Stimulated activated naive CD8-positive, alpha-beta T cell treated with anti-CD3 and anti-CD28 coated beads, Interleukin-15, Interleukin-2, amounts not matched to agents 100 U/mL and 50 U/mL, for 24 hours (primary cell): ENCODE results near the gene WWP2.
"Not testable (repeated sequence)": the region's sequence is repeated elsewhere in the genome, so short reads cannot be mapped to it uniquely, and the experiment has no call there.

ENCODE experiments used
- ATAC-seq: fragments of 150-1000 bp; cut with Tn5 transposase; one replicate; pipeline ENCODE4 v1.10.0; 2021
- DNase-seq: peaks from one replicate; pipeline ENCODE4 v3.0.0; 2021

Gene WWP2

GRCh38 chr16:69942627-69943170 is 180.6 kb downstream of the WWP2 start:
- DNase-seq: no peak
- ATAC-seq: no peak

- ATAC-seq: not testable (repeated sequence)
Observed at GRCh38 chr16:69943241-69944036, 181.3 kb downstream of the WWP2 start.

GRCh38 chr16:69950411-69950810 is 188.3 kb downstream of the WWP2 start:
- ATAC-seq, DNase-seq: not testable (repeated sequence)

More at GRCh38 chr16:69943241-69944036, 181.3 kb downstream of the WWP2 start:
- DNase-seq: not testable (repeated sequence)

- not testable (repeated sequence) for DNase-seq
- ATAC-seq: peak; percentile 11
Observed at GRCh38 chr16:69951017-69951671, 189.0 kb downstream of the WWP2 start, which contains the start of gene CLEC18A. Gene CLEC18A (plus strand): TSS chr16:69951334. CDS start chr16:69951367, 33 bp downstream.

GRCh38 chr16:69951672-69952031 is 189.5 kb downstream of the WWP2 start:
- not testable (repeated sequence) for ATAC-seq, DNase-seq

DNA sequence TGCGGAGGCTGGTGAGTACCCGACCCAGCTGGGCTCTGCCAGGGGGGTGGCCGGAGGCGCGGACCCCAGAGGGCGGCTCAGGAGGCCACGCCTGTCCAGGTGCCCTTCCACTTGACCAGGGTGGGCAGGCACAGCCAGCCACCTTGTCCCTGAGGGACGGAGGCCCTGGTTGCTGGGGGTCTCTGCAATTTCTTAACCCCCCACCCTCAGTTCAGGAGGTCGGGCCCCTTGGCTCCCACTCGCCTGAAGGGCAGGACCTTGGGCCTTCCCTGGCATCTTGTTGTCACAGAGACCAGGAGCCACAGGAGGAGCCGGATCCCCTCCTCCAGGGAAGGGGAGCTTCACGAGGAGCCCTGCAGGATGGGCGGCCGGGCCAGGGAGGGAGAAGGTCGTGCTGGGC is 190.0 kb downstream of the WWP2 start:
- DNase-seq, ATAC-seq: not testable (repeated sequence)

DNA sequence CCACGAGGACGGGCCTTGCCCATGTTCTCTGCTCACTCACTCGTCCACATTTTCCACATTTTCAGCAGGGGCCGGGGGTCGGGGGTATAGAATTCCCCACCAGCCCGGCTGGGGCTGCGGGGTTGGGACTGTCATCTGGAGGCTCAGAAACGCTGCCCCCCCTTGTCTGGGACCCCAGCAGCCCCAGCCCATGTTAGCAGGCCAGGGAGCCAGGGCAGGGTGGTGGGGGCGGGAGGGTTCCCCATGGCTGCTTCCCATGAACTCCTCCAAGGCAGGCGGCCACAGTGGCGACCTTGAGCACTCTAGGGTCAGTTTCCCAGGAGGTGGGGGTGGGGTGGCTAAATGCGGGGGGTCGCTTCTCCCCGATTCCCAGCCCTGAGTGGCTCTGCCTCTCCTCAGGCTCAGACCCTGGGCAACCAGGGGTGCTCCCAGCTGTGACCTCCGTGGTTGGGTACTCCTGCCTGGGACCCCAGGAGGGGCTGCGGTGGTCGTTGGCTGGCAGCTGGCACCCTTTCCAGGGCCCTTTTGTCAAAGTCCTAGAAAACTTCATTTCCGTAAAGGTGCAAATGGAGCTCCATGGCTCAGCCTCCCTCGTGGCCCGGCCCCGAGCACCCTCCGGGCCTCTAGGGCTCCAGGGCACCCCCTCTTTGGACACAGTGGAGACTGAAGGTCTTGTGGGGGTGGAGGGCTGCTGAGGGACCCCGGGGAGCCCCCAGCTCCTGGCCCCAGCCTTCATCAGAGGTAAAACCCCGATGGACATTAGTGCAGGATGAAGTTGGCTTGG is 190.6 kb downstream of the WWP2 start:
- DNase-seq, ATAC-seq: not testable (repeated sequence)

DNA sequence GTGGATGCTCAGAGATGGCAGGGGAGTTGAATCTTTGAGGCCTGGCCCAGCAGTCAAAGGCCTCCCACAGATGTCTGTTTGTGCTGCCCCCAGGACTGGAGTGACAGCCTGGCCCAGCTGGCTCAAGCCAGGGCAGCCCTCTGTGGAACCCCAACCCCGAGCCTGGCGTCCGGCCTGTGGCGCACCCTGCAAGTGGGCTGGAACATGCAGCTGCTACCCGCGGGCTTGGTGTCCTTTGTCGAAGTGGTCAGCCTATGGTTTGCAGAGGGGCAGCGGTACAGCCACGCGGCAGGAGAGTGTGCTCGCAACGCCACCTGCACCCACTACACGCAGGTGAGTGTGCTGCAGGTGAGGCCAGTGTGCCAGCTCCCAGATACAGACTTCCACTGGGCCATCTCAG is 192.1 kb downstream of the WWP2 start:
- not testable (repeated sequence) for DNase-seq, ATAC-seq

DNA sequence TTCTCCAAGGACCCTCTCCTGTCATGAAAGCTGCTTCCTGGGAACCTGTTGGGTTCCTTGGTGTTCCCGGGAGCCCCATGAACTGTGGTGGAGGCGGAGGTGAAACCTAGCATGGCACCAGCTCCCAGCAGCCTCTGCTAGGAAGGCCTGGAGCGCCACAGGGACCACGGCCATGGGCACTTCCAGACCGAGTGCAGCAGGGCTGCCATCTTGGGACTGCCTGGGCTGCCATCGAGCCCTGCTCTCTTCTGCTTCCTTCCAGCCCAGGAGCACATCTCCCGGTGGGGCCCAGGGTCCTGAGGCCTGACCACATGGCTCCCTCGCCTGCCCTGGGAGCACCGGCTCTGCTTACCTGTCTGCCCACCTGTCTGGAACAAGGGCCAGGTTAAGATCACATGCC is 201.2 kb downstream of the WWP2 start:
- ATAC-seq, DNase-seq: not testable (repeated sequence)

DNA sequence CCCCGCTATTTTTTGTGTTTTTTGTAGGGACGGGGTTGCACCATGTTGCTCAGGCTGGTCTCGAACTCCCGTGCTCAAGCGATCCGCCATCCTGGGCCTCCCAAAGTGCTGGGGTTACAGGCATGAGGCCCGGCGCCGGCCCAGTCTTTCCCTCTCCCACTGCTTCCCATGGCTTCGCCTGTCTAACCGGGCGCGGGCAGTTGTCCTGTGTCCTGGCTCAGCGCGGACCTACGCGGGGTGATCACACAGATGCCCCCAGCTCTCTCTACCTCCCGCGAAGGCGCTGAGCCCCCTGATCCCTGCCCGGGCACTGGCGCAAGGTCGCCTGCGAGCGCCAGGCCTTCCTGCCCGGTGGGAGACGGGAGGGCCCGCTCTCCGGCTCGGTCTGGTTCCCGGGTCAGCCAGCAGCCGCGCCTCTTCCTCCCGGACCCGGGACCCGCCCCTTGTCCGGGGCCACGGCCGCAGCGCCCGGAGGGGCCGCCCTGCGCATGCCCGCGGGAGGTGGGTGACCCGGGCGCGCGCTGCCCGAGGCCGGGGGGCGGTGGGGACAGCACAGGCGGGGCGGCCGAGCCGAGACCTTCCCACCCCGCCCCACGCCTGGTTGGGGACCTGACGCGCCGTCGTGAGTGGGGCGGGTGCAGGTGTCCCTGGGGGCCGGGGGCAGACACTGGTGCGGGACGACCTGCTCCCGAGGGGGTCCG is 203.0 kb downstream of the WWP2 start:
- not testable (repeated sequence) for ATAC-seq, DNase-seq

DNA sequence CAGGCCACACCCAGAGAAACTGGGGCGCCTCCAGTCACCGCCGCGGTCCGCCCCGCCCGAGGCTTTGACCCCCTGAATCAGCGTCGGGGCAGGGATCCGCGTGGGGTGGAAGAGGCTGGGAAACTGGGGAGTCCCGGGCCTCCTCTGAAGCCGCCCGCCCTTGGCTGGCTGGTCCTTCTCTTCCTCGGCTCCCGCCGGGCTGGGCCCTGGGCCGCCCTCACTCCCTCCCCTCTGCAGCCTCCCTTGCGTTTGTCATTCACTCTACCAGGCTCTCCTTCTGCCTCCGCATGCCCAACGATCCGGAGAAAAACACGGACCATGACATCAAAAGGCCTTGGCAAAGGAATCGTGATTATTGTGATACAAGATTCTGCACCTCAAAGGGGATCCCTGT is 203.5 kb downstream of the WWP2 start:
- not testable (repeated sequence) for ATAC-seq, DNase-seq

- ATAC-seq, DNase-seq: not testable (repeated sequence)
Observed at GRCh38 chr16:69967688-69968087, 205.6 kb downstream of the WWP2 start.

DNA sequence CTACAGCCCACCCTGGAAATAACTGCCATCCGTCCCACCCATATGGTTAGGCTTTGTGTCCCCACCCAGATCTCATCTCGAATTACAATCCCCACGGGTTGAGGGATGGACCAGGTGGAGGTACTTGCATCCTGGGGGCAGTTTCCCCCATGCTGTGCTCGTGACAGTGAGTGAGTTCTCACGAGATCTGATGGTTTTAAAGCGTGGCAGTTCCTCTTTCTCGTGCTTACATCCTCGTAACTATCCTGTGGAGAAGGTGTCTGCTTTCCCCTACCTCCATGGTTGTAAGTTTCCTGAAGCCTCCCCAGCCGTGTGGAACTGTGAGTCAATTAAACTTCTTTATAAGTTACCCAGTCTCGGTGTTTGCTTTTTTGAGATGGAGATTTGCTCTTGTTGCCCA is 206.0 kb downstream of the WWP2 start:
- not testable (repeated sequence) for ATAC-seq, DNase-seq

DNA sequence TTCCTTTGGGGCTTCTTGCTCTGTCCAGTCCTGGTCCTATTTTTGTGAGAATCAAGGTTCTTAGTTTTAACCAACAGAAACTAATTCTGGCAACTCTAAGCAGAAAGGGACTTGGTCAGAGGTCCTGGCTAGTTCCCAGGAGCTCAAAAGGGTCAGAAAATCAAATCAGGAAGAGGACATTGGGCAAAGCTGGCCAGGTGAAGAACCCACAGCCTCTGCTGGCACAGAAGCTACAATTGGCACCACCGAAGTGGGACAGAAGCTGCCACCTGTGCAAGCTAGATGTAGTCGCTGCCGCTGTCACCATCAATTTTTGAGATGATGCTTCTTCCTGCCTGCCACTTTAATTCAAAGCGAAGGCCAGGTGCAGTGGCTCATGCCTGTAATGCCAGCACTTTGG is 207.5 kb downstream of the WWP2 start:
- ATAC-seq, DNase-seq: not testable (repeated sequence)

- ATAC-seq, DNase-seq: not testable (repeated sequence)
Observed at GRCh38 chr16:69972120-69972519, 210.0 kb downstream of the WWP2 start.

GRCh38 chr16:69972935-69973334 is 210.8 kb downstream of the WWP2 start:
- ATAC-seq, DNase-seq: not testable (repeated sequence)

DNA sequence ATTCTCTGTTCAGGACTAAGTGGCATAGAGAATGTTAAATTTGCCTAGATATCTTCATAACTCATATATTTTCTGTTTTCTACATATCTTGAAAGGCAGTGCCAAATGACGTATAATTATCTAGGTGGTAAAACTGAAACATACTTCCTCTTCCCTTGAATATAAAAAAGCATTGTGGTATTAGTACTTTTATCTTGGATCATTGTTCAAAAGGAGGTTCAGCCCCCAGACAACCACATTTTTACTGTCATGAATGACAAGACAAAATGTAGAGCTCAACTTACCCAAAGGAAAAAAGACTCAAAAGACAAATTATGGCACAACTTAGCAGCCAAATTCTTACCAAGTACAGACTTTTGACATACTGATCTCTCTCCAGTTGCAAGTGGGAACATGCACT is 223.1 kb downstream of the WWP2 start:
- not testable (repeated sequence) for ATAC-seq, DNase-seq
